Natural killer cell treated with Interleukin-12 subunit alpha and Interleukin-12 subunit beta and Interleukin-15 and Interleukin-18, amount 100 ng/mL, for 72 hours (primary cell): Measurements from ENCODE around the gene PTRHD1. TPM values are rescaled to one million over a fixed set of nuclear protein-coding genes. Genes with fewer than 3 reads are reported as not detected.

Experiments used
- ATAC-seq, 2 donors: fragments of 150-1000 bp; cut with Tn5 transposase in 1 of 2; sonication (Bioruptor Pico), chemical (Tn5 transposase) in 1 of 2; 2 replicates each; pipeline ENCODE4 v1.10.0; 2021
- DNase-seq: peaks from one replicate; pipeline ENCODE4 v3.0.0; 2022; ENCODE audit warnings: low spot score
- H3K27ac Mint-ChIP-seq, 2 donors: 1 replicate in 1 of 2; 2 replicates in 1 of 2; pipeline ENCODE4 v1.8.0; 2022; ENCODE audit warnings: mixed read lengths in 2 of 2, mild to moderate bottlenecking in 1 of 2, moderate library complexity in 1 of 2
- H3K27me3 Mint-ChIP-seq, 2 donors: 1 replicate in 1 of 2; 2 replicates in 1 of 2; pipeline ENCODE4 v1.8.0; 2022; ENCODE audit warnings: mixed read lengths in 2 of 2
- H3K36me3 Mint-ChIP-seq: one replicate; pipeline ENCODE4 v1.8.0; 2022; ENCODE audit warnings: mixed read lengths
- H3K4me1 Mint-ChIP-seq, 2 donors: 1 replicate in 1 of 2; 2 replicates in 1 of 2; pipeline ENCODE4 v1.8.0; 2022; ENCODE audit warnings: low read depth in 2 of 2, mixed read lengths in 2 of 2, mild to moderate bottlenecking in 1 of 2
- H3K4me3 Mint-ChIP-seq: one replicate; pipeline ENCODE4 v1.8.0; 2022; ENCODE audit warnings: mixed read lengths
- H3K9me3 Mint-ChIP-seq: 2 replicates; pipeline ENCODE4 v1.8.0; 2022; ENCODE audit warnings: mixed read lengths
- total RNA-seq, 2 donors: library from RNA; stranded (reverse); gene quantifications; one replicate each; pipeline ENCODE4 v1.2.3, GENCODE V29; 2022

Gene PTRHD1
- total RNA-seq, 2 donors from 2014 or later, result 16.0 to 16.6 TPM

DNA sequence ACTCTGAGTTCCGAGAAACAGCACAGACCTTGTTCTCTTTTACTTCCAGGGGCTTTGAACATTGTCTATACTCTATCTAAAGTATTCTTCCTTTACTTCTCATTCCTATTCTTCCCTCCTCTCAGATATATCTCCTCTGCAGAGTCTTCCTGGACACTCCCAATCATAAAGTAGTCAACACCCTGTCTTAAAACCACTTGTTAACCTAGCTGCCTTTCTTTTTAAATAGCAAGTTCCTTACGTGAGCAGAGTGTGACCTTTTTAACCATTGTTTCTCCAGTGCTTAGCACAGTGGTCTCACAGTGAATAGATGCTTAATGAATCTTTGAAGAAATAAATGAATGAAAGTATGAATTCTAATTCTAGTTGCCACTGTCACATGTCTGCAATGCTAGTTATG, 47.4 kb downstream of the PTRHD1 start:
- Mint-ChIP-seq H3K27me3 (no peaks in the 10 kb centered on the region), H3K36me3 (peaks cover 12% of the 10 kb centered on the region), H3K27ac (peak overlapping the region; percentile 39 to 59), H3K9me3 (no peaks in the 10 kb centered on the region), H3K4me1 (peaks cover 34 to 37% of the 10 kb centered on the region in 2 donors), H3K4me3 (peak overlapping the region; percentile 49)
- ATAC-seq, result peak; percentile 43 to 68
- no peak for DNase-seq

DNA sequence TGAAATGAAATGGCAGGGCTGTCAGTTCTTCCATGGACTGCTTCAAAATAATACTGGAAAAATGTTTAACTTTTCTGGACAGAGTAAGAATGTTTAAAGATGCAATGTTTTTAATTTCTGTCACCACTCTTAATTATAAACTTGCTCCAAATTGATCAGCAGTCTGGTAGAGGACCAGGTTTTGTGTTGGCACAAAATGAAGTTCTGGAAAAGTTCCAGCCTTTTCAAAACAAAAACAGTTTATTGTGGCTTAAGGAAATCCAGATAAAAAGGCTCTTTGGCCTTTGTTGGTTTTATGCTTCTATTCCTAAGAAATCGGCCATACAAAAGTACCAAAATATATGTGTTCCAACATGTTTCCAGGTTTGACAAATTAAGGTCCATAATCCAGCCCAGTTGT, 48.8 kb downstream of the PTRHD1 start:
- DNase-seq (no peak), ATAC-seq (no peak)
- no peaks in the 10 kb centered on the region for H3K27me3 Mint-ChIP-seq
- H3K4me3 Mint-ChIP-seq, result no peak overlapping the region
- H3K27ac Mint-ChIP-seq, result peak overlapping the region; percentile 14 to 54
- H3K9me3 Mint-ChIP-seq, result no peaks in the 10 kb centered on the region
- H3K4me1 Mint-ChIP-seq, result peaks cover 44 to 47% of the 10 kb centered on the region in 2 donors
- H3K36me3 Mint-ChIP-seq, result peaks cover 12% of the 10 kb centered on the region

DNA sequence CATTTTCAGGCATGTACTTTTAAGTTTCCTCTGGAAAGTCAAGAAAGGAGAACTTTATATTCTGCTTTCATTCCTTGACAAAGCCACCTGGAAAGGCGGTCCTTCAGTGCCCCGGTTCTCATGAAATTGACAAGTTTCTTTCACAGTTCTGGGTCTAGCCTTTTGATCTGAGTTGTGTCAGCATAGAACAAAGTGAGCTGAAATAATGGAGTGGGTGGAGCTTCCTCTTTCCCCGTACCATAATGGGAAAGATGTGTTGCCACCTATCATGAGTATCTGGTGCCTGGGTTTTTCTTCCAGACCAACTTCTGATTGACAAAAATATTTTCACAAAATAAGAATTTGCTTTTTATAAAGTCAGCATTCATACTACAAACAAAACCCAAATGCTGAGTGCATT, 49.3 kb downstream of the PTRHD1 start:
- ATAC-seq, result peak in 1 of 2 donors; percentile 59
- Mint-ChIP-seq H3K9me3 (no peaks in the 10 kb centered on the region), H3K4me1 (peaks cover 45 to 52% of the 10 kb centered on the region in 2 donors), H3K27me3 (no peaks in the 10 kb centered on the region), H3K4me3 (no peak overlapping the region), H3K36me3 (peaks cover 12% of the 10 kb centered on the region), H3K27ac (peak overlapping the region; percentile 14 to 54)
- no peak for DNase-seq

DNA sequence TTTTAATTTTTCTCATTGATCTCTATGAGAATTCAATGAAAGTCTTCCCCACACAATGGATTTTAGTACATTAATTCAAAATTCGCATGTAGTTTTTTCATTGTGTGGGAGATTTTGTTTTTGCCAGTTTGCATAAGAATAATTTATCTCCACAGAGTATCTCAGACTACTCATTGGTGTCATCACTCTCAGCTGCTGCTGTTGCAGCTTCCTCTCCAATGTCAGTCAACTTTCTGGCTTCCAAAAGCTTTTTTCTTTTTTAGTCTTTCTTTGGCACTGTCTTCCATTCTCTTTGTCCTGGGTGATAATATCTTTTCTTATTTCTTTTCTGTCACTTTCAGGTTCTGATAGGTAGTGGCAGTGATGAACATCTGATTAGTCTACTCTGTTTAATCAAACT, 50.5 kb downstream of the PTRHD1 start:
- Mint-ChIP-seq H3K27me3 (no peaks in the 10 kb centered on the region), H3K4me1 (peaks cover 47 to 54% of the 10 kb centered on the region in 2 donors), H3K36me3 (peaks cover 12% of the 10 kb centered on the region), H3K27ac (peak overlapping the region; percentile 33 to 54), H3K9me3 (no peaks in the 10 kb centered on the region), H3K4me3 (no peak overlapping the region)
- no peak for DNase-seq
- no peak for ATAC-seq

DNA sequence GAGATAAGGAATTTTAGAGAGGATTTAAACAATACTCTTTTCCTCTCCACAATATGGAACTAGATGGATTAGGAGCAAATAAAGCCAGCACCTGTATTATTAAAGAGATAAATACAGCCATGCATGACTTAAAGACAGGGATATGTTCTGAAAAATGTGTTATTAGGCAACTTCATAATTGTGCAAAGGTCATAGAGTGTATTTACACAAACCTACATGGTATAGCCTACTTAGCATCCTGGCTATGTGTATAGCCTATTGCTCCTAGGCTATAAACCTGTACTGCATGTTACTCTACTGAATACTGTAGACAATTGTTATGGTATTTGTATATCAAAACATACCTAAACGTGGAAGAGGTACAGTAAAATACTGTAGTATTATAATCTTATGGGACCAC, 53.0 kb downstream of the PTRHD1 start:
- Mint-ChIP-seq H3K4me1 (peaks cover 33 to 39% of the 10 kb centered on the region in 2 donors), H3K4me3 (peak overlapping the region; percentile 40), H3K27ac (peak overlapping the region; percentile 86 to 90), H3K36me3 (peaks cover 4% of the 10 kb centered on the region), H3K27me3 (no peaks in the 10 kb centered on the region), H3K9me3 (no peaks in the 10 kb centered on the region)
- no peak for DNase-seq
- no peak for ATAC-seq

Other genes starting within 250 kb of the PTRHD1 start
- 10 to 100 TPM; 35.3 to 69.1 TPM for gene CENPO, start within 50 bp of the PTRHD1 start, total RNA-seq
- gene ADCY3, start 126.8 kb upstream of the PTRHD1 start, total RNA-seq, result 10 to 100 TPM; 23.3 to 71.9 TPM
- gene DNAJC27, start 178.6 kb upstream of the PTRHD1 start, total RNA-seq, result 1 to 10 TPM; 4.9 to 7.4 TPM
- gene EFR3B, start 248.7 kb upstream of the PTRHD1 start, total RNA-seq, result 1 to 10 TPM in 1 of 2 donors, under 1 TPM in 1; 0.98 to 3.2 TPM